GM21528 (cell line): ENCODE results near the gene TMEM140.
A peak's percentile ranks its signal among the peaks of the same experiment; 100 is the strongest.

Experiments used
- ATAC-seq: cut with Tn5 transposase; IDR thresholded peaks from one replicate; pipeline ENCODE4 v1.9.1; 2021; ENCODE audit warnings: mild to moderate bottlenecking, moderate library complexity; ENCODE audit not compliant: unreplicated experiment, low FRiP score

TMEM140 gene

GRCh38 chr7:135158141-135158655 lies 10.3 kb downstream of the TMEM140 start:
- ATAC-seq, result no peak

- no peak for ATAC-seq
Observed at GRCh38 chr7:135158874-135159273, 11.0 kb downstream of the TMEM140 start.

GRCh38 chr7:135159359-135160085 lies 11.7 kb downstream of the TMEM140 start:
- no peak for ATAC-seq

DNA sequence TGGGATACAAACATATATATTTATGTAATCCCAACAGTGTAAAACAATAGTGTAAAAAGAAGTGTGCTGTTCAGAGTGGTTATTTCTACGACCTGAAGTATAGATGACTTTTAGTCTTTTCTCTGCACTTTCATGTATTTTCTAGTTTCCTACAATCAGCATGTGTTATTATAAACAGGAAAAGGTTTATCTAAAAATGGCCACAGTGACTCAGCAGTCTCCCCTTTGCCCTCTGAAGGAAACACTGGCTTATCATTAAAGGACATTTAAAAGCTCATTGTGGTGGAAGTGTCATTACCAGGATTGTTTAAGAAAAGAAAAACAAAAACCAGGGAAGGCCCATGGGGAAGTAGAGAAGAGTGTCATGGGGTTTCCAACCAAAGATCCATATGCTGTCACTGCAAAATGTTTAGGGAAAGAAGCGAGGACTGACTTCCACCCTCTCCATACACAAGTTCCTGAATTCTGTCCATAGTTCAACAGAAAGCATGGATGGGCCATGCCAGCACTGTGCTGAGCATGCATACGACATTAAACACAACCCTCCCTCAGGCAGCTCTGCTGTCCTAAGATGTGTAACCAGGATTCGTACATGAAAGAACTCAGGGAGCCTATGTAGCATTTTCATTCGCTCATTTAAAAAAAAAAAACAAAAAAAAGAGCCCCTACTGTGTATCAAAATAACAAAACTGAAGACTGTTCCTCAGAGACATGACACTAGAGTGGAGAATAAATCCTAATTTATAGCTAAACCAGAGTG lies 12.4 kb downstream of the TMEM140 start:
- ATAC-seq, result no peak

DNA sequence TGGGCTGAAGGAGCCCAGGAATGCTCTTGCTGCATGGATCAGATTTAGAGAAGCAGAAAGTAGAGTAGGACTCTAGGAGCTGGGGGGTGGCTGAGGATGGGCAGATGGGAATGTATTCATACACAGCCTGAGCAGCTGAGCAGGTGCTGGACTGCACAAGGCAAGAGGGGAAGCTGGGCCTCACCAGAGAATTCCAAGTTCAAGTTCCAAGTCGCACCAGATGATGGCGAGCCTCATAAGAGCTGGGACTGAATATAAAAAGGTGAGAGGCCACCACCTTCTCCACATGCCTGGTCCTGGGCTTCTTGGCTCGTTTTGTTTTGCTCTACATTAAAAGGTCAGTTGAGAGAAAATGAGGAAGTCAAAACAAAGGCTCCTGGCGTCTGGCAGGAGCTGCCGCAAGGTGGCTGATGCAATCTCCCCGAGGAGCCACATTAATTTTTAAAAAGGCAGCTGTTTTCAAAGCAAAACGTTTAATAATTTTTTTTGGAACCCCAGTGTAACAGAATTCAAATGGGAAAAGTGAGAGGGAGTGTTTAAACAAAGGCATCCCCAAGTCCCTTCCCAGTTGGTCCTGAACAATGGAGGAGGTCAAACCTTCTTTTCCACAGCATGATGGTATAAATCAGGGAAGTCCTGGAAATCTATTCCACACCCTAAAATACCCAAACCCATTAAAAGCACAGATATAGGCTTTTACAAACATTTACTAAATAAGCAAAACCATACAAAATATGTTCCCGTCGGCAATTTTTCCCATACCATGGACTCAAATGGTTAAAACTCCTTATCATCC lies 13.2 kb downstream of the TMEM140 start:
- peak; percentile 37 for ATAC-seq

- ATAC-seq, result no peak
Observed at GRCh38 chr7:135161669-135162068, 13.8 kb downstream of the TMEM140 start.

GRCh38 chr7:135162382-135163001 lies 14.6 kb downstream of the TMEM140 start:
- ATAC-seq, result no peak

- no peak for ATAC-seq
Observed at GRCh38 chr7:135164357-135165061, 16.6 kb downstream of the TMEM140 start.

- no peak for ATAC-seq
Observed at GRCh38 chr7:135165862-135166261, 18.0 kb downstream of the TMEM140 start.

DNA sequence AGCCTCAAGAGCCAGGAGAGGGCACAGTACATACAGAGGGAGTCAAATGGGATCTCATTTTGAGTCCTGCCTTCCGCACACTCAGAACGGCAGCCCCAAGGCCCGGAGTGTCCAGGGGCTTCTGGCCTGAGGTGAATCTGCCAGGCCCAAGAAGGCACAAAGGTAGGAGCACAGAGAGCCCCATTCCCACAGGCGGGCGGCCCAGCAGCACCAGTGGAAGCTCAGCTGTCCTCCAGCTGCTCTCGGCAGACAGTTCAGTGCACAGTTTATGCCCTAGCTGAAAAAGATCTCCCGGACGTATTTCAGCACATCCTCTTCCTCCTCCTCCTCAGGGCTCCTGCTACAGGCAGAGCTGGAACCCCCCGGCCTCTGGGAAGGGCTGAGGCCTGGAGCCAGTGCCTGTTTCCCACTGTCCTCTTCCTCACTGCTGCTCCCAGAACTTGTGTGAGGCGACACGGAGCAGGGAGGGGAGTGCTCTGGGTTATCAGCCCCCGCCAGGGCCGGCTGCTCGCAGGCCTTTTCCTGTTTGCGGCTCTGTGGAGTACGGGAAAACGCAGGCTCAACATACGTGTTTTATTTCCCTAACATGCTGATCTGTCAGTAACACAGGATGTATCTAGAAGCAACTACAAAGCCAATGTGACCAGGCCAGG lies 18.6 kb downstream of the TMEM140 start:
- no peak for ATAC-seq

DNA sequence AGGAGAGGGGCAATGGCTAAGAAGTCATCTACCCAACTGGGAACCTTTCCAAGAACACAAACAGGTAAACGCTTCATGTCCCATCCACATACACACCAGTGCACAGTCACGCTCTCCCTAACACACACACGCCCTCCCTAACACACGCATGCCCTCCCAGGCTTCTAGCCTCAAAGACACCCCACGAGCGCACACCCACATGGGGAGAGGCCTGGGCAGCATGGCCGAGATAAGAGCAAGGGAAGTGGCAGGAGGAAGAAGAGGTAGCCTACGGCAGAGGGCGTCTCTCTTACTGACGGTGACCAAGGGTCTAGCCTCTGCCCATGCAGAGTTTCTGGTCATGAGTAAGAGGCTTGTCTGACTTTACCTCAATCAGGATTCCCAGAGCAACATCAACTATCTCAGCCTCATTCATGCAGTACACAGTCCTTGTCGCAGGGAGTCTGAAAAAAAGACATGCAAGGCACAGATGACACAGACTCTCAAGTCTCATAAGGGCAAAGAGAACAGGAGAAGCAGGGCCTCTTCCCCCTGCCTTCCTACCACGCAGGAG lies 19.6 kb downstream of the TMEM140 start:
- ATAC-seq, result no peak

GRCh38 chr7:135168001-135168400 lies 20.1 kb downstream of the TMEM140 start:
- no peak for ATAC-seq

DNA sequence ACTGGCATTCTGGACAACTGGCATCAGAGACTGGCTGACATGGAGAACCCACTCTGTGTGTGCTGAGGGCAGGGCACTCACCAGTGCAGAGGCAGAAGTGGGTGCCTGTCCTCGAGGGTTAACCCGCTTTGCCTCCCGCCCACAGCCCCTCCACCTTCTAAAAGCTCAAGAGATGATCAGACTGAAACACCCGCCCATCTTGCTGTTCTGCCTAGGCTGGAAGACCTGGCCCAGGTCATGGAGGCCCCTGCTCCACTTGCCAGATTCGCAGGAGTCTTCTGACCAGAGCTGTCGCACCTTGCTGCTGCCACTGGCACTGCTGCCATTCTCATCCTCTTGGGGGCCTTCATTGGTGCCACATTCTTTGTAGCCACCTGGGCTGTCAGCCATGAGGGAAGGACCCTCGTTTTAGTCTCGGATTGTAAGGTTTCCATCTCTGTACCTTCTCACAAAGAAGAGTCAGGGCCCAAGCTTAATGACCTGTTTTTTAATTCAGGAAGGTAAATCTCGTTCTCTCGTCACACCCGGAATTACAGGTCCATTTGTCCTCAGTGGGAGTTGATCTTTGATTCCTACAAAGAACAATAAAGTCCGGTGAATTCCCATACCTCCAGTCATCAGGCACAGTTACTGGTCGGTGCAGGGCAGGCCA lies 20.7 kb downstream of the TMEM140 start:
- no peak for ATAC-seq

DNA sequence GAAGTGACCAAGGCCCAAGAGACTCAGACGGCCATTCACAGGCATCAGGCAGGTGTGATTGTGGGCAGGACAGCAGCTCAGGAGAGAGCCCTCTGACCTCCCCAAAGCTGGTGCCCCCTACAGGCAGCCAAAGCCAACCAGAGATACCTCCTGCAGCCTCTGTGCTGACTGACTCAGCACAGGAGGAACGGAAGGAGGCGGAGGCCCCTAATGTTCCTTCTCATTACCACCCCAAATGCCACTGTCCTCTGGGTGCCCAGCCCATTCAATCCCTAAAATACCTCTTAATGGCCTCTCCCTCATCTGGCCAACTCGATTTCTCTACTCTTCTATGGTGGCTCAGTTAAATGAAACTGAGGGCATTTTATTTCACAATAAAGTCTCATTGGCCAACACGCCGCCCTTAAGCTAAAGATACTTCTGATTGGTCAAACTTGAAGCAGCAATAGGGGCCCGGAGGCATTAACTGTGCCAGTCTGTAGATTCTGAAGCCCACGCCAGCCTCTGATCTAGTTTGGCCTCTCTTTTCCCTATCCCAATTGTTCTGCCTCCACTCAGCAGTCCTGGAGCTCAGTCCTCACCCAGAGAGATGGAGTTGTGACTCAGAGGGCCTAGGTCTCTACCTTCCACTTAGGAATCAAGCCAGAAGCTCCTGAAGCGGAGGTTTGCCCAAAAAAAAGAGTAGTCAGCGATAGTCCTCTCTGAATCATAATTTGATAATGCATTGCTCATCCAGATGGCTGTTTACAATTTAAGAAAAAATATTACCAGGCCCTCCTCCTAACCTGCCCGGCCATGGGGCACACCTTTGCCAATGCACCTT lies 21.5 kb downstream of the TMEM140 start:
- peak; percentile 36 for ATAC-seq

DNA sequence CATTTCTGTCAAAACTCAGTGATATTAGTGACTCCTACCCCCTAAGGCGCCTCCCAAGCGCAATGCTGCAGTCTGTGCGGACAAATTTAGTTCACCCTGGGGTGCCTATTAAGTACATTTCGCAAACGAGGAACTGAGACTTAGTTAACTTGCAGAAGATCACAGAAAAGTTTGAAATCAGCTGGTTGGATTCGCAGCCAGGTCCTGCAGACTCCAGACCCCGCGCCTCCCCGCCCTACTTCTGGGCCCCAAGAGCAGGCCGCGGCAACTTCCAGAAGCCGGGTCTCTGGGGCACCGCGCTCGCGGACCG lies 22.0 kb downstream of the TMEM140 start:
- ATAC-seq, result no peak

DNA sequence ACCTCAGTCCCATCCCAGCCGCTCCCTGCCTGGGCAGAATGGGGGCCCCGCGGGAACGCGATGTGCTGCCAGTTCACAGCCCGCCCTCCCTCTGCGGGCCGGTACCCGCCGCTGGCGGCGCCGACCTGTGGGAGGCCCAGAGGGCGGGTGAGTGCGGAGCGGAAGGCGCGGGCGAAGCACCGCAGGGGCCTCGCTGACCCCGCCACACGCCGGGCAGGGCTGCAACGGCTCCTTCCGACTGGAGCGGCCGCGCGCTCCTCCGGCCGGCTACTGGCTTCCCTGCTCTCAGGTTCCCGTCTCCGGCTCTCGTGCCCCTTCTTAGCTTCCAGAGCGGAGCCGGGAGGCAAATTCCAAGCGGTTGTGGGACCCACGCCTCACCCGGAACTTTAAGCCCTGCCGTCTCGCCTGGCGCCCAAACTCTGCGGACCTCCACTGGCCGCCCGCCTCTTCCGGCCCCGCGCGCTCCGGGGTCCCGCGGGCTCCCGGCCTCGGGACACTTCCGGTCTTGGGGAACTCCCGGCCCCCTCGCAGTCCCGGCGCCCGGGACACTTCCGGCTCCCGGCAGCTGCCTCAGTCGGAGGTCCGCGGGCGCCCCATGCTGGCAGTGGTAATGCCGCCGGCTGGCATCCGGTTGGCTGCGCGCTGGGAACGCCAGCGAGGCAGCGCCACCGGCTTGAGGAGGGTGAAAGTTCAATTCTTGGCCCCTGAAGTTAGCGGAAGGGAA lies 22.6 kb downstream of the TMEM140 start, which contains the start of gene CYREN:
CYREN (minus strand) TSS at position 434 of the 724 bp plus-strand sequence. CDS start 1,785 bp downstream, outside the sequence.
- ATAC-seq, result peak; percentile 74

DNA sequence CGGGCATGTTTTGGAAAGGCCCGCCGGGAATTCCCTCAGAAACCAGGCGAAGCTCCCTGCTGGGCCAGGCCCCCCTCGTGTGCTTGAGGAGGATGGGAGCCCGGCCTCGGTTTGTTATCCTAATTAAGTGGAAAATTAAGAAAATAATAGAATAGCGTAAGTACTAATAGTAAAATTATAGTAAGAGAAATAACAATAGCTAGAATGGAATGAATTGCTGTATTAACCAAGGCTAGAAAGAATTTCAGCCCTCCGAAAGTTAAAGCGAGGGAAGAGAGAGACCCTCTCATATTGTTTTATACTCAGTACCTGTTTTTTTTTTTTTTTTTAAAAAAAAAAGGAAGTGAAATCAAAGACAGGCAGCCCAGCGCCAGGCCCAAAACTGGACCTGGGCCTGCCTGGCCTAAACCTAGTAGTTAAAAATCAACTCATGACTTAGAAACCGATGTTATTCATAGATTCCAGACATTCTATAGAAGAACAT lies 23.2 kb downstream of the TMEM140 start:
- ATAC-seq, result peak; percentile 47
